Chondrocyte (in vitro differentiated cells): Measurements from ENCODE around the gene CACTIN. TPM values are rescaled to one million over a fixed set of nuclear protein-coding genes. Genes with fewer than 3 reads are reported as not detected.

ENCODE experiments used
- DNase-seq: peaks from one replicate; pipeline ENCODE4 v3.0.0; 2021; ENCODE audit warnings: mixed read lengths, low spot score
- H3K27ac Mint-ChIP-seq: one replicate; pipeline ENCODE4 v1.8.0; 2021; ENCODE audit warnings: mild to moderate bottlenecking, moderate library complexity, mixed read lengths; ENCODE audit not compliant: unreplicated experiment
- H3K27me3 Mint-ChIP-seq: 2 replicates; pipeline ENCODE4 v1.8.0; 2021; ENCODE audit warnings: low read depth, mixed read lengths
- H3K36me3 Mint-ChIP-seq: 2 replicates; pipeline ENCODE4 v1.8.0; 2021; ENCODE audit warnings: low read depth, mixed read lengths
- H3K4me1 Mint-ChIP-seq: 2 replicates; pipeline ENCODE4 v1.8.0; 2021; ENCODE audit warnings: low read depth, mild to moderate bottlenecking, mixed read lengths
- H3K4me3 Mint-ChIP-seq: one replicate; pipeline ENCODE4 v1.8.0; 2021; ENCODE audit warnings: mild to moderate bottlenecking, moderate library complexity, mixed read lengths; ENCODE audit not compliant: unreplicated experiment
- H3K9me3 Mint-ChIP-seq: 2 replicates; pipeline ENCODE4 v1.8.0; 2021; ENCODE audit warnings: low read depth, mixed read lengths
- CTCF ChIP-seq: fragments of 200-600 bp; sonication (generic); IDR thresholded peaks from 2 replicates; pipeline ENCODE4 v1.5.0; 2021; ENCODE audit warnings: antibody characterized with exemption, mild to moderate bottlenecking, moderate library complexity
- total RNA-seq: library from RNA; stranded (reverse); gene quantifications from 3 replicates; pipeline ENCODE4 v1.2.1, GENCODE V29; 2021

The CACTIN gene
- total RNA-seq, 1 donor from 2014 or later: 19.5 TPM

GRCh38 chr19:3656747-3657394, 30.3 kb upstream of the CACTIN start:
- TF ChIP-seq CTCF: peak; percentile 27
- Mint-ChIP-seq H3K9me3 (no peaks in the 10 kb centered on the region), H3K36me3 (peaks cover 19% of the 10 kb centered on the region), H3K4me3 (no peak overlapping the region), H3K27ac (no peak overlapping the region), H3K4me1 (peaks cover 6% of the 10 kb centered on the region), H3K27me3 (no peaks in the 10 kb centered on the region)
- DNase-seq: no peak

GRCh38 chr19:3656073-3656746, 29.6 kb upstream of the CACTIN start:
- H3K27ac Mint-ChIP-seq: peak overlapping the region; percentile 85
- peaks cover 6% of the 10 kb centered on the region for H3K4me1 Mint-ChIP-seq
- no peak for DNase-seq

GRCh38 chr19:3655402-3656072, 28.9 kb upstream of the CACTIN start:
- H3K9me3 Mint-ChIP-seq: no peaks in the 10 kb centered on the region
- no peak for TF ChIP-seq CTCF
- H3K4me1 Mint-ChIP-seq: peaks cover 6% of the 10 kb centered on the region
- DNase-seq: no peak
- H3K4me3 Mint-ChIP-seq: no peak overlapping the region
- H3K27ac Mint-ChIP-seq: peak overlapping the region; percentile 85
- peaks cover 14% of the 10 kb centered on the region for H3K36me3 Mint-ChIP-seq
- H3K27me3 Mint-ChIP-seq: no peaks in the 10 kb centered on the region

More at GRCh38 chr19:3656073-3656746, 29.6 kb upstream of the CACTIN start:
- Mint-ChIP-seq H3K36me3 (peaks cover 19% of the 10 kb centered on the region), H3K27me3 (no peaks in the 10 kb centered on the region), H3K4me3 (no peak overlapping the region), H3K9me3 (no peaks in the 10 kb centered on the region)
- no peak for TF ChIP-seq CTCF

DNA sequence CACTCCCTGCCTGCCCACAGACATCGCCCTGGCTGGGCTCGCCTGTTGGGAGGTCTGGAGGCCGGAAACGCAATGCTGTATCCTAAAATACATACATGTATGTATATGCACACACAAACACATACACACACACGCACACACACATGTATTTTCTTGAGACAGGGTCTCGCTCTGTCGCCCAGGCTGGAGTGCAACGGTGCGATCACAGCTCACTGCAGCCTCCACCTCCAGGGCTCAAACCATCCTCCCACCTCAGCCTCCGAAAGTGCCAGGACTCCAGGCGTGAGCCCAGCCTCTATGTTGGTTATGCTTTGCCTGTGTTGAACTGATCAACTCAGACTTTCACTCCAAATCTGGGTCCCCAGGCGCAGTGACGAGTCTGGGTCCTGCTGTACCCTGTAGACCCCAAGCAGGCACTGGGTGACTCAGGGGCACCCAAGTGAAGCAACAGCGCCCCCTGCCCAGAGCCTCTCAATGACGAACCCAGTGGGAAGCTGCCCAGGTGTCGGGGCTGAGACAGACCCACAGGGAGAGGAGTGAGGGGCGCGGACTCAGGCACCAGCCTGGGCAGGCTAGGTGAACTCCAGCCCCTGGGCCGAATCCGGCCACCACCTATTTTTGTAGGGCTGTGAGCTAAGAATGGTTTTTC, 27.4 kb upstream of the CACTIN start:
- Mint-ChIP-seq H3K27ac (no peak overlapping the region), H3K4me3 (no peak overlapping the region), H3K36me3 (peaks cover 14% of the 10 kb centered on the region), H3K4me1 (peaks cover 6% of the 10 kb centered on the region), H3K9me3 (no peaks in the 10 kb centered on the region), H3K27me3 (no peaks in the 10 kb centered on the region)
- no peak for DNase-seq
- peak; percentile 53 for TF ChIP-seq CTCF
